HG03520 (cell line): ENCODE measurements around the gene C4BPA.

Experiments used
- ATAC-seq: cut with Tn5 transposase; IDR thresholded peaks from one replicate; pipeline ENCODE4 v1.9.1; 2021; ENCODE audit warnings: mild to moderate bottlenecking, moderate library complexity; ENCODE audit not compliant: unreplicated experiment

Gene C4BPA

DNA sequence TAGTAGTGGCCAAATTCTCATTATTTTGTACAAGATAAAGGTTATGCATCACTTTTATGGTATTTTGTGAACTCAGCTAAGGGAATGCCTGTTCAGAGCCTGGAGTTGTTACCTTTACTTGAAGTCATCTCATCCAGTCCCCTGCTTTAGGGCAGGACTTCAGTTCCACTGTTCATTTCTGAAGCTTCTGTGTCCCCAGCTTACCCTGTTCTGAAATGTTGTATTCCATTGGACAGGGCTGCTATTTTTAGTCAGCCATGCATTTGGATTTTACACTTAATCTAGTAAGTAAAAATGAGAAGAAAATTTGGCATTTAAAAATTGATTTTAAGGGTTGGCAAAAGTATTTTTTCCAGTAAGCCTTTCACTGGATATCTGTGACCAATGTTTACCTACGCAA lies 27.0 kb upstream of the C4BPA start:
- no peak for ATAC-seq

DNA sequence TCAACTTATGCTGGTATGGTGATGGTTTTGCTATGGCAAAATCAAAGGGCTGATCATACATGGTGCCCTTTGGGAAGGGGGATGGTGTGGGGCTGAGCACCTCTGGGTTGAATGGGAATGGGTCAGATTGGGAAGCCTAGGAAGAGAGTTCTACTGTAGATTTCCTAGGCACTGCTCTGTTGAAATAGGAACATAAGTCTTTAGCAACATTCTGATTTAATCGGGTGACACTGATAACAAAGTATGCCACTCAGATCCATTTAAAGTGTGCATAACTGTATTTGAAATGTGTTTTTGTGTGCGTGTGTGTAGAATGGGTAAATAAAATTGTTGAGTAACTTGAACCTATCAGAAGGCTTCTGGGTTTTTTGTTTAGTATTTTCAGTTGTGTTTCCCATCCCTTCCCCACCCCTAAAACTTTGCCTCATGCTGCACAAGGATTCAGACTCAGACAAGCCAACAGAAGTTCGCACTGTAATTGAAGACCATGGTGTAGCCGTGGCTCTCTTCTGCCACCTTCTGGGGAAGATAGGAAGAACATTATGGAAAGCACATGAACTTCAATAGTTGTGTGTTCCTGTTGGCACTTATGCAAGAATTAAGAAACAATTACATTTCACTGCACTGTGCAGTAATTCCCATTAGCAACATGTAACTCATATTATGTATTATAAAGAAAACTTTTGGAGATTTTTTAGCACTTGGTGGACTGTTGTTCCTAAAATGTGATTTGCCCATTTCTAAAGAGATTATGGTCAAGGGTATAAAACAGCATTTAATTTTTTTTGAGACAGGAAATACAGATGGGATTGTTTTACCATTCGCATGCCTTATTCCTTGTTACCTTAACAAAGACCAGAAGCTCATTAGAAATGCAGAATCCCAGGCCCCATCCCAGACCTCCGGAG lies 26.3 kb upstream of the C4BPA start:
- ATAC-seq: peak; percentile 68

DNA sequence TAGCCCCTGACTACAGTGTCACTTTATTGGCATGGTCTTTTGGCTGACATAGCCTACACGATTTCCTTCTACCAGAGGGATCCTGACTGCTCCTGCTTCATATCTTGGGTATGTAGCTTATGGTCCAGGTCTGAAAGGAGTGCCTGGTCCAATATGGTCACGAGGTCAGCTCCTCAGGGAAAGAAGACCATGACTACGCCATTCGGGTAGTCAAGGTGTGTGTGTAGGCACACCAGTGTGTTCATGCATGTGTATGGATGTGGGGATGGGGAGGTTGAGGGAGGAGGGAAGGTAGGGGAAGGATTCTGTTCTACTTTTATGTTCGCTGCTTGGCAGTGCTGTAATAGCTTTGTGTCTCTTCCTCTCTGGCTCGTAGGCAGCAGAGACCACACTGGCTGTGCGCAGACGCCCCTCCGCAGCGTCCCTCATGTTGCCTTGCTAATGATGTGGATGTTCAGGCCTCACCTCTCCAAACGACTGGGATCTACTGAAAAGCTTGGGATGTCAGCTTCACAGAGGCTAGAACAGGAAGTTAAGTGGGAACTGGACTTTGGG lies 25.4 kb upstream of the C4BPA start:
- no peak for ATAC-seq

DNA sequence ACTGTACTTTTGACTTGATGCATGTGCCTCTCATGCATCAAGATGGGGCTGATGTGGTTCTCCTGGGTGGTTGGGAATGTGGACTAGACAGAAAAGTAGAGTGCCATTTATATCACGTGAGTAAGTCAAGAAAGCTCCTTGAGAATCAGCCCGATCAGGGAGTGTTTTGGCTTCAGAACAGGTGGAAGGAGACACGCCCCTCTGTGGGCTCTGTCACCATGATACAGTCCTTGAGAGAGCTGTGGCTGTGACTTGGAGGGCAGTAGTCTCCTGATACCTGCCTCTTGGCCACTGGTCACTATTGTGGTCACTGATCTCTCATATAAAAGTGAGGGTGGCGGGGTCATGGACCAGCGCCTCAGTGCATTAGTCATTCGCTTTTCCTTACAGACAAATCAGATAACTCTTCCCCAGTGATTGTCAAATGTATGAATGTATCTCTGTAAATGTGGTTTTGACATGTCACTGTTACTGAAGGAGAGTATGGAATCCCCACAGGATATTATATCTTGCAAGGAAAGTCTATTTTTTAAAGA lies 24.3 kb upstream of the C4BPA start:
- ATAC-seq: no peak

DNA sequence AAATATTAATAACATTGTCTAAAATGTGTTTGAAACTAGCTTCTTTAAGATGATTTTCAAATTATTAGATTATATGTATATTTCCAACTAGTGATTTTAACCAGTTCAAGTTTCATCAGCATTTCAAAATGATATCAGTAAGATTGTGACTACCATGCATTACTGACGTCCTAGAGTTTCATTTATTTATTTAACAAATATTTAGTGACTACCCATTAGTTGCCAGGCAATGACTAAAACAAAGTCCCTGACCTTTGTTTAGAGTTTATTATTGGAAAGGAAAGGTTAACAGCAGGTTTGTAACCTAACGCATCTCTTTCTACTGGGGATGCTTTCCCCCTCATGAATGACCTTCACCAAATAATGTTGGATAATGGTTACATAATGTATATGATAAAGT lies 22.9 kb upstream of the C4BPA start:
- ATAC-seq: no peak

DNA sequence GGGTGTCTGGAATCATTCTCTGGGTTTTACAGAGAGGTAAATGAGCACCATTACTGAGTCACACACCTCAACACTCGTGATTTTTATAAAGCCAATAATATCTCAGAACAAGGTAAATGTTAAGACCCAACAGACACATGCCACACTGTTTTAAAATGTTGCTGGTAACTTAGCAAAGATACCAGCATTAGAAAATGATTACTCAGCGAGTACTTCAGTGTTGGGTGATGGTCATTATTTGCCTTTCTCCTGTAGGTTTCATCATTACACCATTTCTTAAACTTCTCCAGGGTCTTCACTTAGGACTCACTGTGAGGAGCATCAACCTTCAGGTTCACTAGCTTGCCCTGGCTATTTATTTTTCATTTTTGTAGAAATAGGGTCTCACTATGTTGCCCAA lies 22.2 kb upstream of the C4BPA start:
- no peak for ATAC-seq

DNA sequence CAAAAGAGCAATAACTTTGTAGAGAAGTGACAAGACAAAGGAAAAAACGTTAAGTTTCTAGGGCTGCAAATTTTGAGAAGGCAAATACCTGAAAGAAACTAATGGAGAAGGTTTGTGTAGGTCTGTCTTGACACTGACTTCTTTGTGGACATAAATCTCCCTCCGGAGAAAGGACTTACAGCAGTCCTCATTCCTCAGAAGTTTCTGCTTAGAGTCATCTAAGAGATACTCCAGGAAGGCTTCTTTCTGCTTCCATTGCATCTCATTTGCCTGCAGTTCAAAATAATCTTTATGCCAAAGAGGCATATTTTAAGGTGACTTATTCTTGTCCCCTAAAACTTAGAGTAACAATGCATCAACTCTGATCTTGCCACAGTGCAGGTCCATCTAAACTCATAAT lies 19.8 kb upstream of the C4BPA start:
- no peak for ATAC-seq

DNA sequence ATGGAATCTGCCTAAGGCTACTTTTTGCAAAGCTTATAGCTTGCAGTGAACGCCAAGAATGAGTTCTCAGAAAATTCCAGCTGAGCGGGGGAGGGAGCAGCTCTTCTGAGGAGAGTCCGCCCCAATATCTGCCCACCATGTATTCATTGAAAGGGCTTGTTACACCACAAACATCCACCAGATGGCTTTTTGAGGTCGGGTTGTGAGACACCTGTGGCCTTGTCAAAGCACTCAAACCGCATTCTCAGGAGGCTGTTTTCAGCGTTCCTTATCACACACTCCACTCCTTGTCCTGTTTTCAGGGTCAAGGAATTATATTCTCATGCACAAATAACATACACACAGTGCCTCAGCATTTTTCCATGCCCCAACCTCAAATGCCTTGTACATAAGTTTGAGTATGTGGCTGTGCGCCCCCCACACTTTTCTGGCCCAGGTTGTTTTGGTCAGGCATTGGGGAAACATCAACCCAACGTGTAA lies 19.3 kb upstream of the C4BPA start:
- ATAC-seq: no peak

DNA sequence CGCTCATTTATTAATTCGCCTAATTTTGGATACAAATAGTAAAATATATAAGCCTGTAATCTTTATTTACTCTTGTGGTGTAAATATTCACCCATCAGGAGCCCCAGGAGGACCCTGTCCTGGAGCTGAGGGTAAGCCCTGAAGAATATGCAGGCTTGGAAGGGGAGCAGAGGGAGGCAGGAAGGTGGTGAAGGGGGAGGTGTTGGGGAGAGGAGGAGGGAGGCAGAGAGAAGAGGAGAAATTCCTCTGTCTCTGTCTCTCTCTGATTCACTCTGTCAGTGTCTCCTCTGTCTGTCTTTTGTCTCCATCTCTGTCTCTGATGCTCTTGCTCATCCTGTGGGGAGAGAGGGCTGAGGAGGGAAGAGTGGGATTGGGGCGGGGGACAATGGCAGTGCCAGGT lies 18.1 kb upstream of the C4BPA start:
- no peak for ATAC-seq

DNA sequence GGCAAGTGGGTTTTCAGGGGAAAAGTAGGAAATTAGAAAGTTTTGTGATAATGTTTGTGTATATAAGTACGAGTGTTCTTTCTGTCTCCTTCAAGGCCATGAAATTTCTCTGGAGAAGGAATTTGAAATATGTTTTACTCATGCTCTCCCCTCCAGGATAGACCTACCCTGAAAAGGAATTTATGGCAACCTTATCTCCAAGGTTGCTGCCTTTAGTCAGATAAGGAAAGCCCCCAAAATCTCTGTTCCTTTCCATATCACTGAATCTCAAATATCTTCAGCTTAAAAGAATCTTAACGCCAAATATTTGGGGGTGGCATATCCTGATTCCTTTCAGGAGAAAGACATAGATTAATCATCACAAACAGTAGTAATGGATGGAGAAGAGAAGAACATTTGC lies 15.9 kb upstream of the C4BPA start:
- ATAC-seq: no peak

DNA sequence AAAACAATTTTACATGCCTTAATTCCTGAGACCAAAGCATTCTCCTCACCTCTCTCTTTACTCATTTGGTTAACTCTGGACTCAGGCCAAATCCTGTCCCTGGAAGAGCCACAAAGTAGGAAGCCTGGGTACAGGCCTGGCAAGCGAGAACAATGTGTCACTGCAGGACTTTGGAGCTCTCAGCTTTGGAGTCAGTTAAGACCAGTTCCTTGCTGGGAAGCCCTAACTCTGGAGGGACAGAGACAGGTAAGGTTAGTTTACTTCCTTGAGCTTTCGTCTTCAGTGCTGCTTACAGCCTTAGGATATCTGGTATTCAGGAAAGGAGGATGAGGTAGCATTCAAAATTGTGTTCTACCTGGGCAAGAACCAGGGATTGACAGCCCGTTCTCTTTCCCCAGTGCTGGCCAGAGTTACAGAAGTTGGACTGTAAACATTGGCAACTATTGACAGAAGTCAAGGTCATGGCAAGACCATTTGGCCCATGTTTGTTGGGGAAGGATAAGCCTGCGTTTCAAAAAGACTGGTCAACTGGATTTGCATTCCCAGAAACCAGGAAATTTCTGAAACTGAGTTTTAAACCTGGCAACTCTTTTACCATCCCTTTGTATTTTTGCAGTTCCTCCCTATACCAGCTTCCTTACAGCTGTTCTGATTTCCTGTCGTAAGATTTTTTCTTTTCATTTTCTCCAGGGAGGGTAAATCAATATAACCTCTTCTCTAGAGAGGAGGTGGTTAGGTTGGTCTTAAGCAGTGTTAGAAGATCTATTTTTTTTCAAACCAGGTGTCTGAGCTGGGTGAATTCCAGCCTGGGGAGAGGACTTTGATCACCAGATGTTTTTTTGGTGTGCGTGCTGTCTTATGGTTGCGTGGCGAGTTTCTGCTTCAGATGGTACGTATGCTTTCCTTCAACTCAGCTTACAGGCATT lies 15.1 kb upstream of the C4BPA start, which contains the start of gene C4BPB:
TSS of gene C4BPB (plus strand) at position 160 of the 926 bp plus-strand sequence. CDS start at position 832, 672 bp downstream.
- ATAC-seq: no peak

DNA sequence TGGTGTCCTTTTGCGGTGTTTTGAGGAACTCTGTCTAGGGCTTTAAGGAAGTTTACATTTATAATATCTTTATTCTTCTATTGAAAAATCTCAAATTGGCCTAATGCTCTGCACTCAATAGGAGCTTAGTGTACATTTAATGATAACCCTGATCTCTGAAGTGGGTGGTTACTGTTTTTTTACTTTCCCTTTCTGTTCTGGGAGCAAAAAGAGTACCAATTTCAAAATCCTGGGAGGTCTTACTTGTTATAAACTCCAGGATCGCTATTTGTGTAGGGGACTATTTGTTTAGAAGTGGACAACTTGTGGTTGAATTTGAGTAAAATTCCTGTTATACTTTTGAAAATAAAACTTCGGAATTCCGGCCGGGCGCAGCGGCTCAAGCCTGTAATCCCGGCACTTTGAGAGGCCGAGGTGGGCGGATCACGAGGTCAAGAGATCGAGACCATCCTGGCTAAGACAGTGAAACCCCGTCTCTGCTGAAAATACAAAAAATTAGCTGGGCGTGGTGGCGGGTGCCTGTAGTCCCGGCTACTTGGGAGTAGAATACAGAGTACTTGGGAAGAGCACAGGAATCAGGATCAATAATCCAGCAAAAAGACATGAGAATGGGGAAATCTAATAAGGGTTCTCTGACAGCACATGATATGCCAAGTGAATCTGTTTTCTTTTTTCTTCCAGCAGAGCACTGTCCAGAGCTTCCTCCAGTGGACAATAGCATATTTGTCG lies 14.2 kb upstream of the C4BPA start:
- ATAC-seq: no peak

DNA sequence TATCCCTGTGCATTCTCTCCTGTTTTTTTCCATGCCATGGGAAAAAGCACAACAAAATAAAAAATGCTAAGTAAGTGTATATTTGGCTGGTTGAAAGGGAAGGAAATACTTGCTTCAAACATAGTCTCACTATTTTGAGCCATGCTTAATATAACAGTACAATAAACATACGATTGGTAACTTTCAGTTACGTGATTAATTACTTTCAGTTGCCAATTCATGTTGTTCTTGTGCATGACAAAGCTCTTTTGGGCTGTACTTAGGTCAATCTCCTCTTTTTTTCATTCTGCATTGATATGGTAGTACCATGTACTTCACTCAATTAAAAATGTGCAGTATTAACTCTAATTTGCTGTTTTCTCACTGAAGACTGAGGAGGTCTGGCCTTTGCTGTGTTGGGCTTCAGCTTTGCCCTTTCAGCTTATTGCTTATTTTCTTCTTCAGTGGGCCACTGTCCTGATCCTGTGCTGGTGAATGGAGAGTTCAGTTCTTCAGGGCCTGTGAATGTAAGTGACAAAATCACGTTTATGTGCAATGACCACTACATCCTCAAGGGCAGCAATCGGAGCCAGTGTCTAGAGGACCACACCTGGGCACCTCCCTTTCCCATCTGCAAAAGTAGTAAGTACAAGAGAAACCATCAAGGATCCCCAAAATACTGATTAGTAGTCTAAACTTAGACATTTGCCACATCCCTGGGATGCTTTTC lies 12.7 kb upstream of the C4BPA start:
- ATAC-seq: no peak

DNA sequence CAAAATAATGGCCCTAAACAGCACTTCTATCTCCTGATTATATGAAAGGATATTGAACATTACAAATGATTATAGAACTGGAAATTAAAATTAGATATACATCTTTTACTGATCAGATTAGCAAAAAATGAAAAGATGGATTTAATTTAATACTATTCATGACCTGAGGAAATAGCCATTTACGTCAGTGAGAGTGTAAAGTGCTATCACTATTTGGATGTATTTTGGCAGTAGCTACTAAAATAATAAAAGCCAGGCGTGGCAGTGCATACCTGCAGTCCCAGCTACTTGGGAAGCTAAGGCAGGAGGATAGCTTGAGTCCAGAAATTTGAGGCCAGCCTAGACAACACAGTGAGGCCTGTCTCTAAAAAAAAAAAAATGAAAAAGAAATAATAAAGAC lies 10.1 kb upstream of the C4BPA start:
- no peak for ATAC-seq

DNA sequence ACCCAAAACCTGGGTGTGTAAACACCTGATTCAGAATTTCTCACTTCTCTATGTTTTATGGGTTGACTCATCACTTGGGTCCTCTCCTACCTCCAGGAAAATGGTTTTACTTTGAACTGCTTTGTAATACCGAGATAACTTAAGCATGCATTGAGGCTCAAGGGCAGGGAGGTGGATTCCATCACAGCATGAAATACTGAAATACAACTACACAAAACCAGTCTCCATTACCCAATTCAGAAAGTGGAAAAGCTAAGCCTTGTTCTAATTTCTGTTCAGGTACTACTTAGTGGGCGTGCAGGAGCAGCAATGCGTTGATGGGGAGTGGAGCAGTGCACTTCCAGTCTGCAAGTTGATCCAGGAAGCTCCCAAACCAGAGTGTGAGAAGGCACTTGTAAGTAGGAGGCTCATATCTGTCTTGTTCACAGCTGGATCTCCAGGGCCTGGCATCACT lies 6.1 kb upstream of the C4BPA start:
- no peak for ATAC-seq

DNA sequence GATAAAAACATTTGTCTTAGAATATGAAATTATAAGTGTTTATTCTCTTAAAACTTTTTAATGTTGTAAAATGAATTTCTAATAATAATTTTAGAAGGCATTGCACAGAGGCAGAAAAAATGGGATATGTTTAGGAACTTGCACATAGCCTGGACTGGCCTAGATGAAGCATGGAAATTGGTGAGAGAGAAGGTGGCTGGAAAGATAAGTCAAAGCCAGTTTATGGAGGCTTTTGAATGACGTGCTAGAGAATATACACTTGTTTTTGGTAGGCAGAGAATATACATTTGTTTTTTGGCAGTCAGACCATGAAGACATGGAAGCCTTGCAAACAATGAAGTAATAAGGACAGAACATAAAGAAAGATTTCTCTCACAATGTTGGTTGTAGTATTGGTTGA lies 2.3 kb upstream of the C4BPA start:
- no peak for ATAC-seq

DNA sequence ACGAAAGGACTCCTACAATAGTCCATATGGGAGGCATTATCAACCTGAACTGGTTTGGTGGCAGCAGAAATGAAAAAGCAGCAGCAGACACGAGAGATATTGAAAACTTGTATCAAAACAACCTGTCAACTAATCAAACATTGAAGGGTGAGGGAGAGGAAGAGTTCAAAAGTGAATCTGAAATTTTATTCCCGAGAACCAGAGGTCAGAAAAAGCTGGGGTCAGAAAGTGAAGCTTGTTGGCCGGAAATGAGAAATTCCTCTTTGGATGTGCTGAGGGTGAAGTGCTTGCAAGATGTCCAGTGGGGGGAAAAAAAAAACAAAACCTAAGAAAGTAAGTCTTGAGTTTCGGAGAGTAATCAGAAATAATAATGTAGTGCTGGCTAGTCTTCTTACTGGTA lies 1.9 kb upstream of the C4BPA start:
- no peak for ATAC-seq

DNA sequence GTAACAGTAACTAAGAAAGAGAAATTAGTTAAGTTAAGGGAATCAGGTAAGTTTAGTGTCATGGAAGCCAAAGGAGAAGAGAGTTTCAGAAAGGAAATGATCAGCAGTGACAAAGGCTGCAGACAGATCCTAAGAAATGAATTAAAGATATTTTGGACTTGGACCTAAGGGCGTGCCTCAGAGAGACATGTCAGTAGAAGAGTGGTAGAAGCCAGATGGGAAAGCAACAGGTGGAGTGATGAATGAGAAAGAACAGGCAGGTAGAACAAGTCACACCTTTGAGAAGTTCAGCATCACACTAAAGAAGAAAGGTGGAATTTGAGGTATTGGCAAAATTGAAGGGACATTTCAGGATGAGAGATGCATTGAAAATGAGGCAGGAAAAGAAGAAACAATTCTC lies 1.4 kb upstream of the C4BPA start:
- ATAC-seq: no peak

DNA sequence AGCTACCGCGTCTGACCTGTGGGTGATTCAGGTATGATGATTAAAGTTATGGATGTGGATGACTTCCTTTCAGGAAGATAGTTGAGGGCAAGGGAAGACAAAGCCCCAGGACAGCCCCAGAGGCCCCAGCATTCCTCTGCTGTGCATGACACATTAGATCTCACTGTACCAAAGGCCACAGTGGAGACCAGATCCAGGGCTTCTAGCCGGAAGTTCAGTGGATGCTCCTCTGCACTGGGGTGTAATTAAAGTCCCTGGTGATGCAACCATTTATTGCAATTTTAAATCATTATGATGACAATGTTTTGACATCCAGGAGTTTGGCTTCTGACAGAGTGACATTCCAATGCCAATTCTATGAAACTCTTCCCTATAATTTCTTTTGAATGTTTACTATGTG lies 5.0 kb downstream of the C4BPA start:
- no peak for ATAC-seq
